ENCODE data around the gene SLC38A7.

Gene SLC38A7, protein sequence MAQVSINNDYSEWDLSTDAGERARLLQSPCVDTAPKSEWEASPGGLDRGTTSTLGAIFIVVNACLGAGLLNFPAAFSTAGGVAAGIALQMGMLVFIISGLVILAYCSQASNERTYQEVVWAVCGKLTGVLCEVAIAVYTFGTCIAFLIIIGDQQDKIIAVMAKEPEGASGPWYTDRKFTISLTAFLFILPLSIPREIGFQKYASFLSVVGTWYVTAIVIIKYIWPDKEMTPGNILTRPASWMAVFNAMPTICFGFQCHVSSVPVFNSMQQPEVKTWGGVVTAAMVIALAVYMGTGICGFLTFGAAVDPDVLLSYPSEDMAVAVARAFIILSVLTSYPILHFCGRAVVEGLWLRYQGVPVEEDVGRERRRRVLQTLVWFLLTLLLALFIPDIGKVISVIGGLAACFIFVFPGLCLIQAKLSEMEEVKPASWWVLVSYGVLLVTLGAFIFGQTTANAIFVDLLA

DNA sequence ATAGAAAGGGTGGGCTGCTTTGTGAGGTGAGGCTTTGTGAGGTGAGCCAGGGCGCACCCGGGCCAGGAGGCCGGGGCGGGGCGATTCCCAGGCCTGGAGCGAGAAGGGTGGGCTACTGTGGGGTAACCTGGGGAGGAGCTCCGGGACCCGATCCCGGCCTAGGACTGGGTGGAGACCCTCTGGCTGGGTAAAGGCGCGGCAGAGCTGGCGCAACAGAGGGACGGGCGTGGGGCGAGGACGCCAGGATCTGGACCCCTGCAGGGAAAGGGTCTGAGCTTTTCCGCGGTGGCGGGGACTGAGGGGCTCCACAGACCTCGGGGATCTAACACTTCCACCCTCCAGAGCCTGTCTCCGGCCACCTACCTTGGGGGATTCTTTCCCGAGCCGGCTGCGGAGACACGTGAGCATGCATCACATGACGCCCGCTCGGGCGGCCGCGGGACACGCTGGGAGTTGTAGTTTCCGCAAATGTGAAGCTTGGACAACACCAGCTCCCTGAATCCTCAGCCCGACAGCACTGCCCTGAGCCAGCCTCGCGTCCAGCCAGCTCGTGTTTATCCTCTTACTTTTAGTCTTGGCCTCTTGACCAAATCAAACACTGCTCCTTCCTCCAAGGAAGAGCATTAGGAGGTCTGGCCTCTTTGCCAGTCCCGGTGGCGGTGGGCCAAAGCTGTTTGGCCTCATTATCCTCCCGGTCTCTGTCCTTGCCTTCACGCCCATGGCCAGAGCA, at the start of gene SLC38A7:
SLC38A7 (minus strand) TSS at position 417 of the 730 bp plus-strand sequence. CDS start 4,644 bp downstream, outside the sequence.
- DNase-seq: peak; percentile 71

DNA sequence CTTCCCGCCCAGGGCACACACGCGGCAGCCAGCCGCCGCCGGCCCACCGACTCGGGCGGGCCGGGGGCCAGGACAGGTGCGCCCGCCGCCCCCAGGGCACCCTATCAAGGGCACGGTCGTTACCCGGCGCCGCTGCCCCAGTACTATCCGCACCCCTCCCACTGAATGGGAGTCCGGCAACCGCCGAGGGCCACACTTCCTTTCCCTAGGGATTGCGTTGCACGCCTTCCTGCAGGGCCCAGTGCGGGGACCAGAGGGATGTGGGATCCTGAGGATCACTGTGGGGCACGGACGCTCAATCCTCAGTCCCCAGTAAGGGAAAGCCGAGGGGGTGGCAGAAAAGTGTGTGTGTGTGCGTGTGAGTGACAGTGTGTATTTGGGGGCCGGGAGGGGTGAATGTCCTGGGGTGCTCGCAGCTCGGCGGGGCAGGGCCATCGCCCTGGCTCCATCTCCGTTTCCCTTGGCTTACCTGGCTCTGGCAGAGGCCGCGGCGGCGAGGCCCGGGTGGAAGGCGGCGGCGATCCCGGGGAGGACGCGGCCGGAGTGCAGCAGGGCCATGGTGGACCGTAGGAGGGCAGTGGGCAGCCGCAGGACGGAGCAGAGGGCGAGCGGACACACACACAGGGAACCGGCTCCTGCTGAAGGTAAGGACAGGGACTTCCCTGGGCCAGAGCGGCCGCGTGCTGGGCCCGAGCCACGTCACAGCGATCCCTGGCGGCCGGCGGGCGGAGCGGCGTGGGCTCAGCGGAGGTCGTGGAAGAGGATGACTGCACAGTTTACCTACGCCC, 49.3 kb upstream of the SLC38A7 start, which contains the start of gene GOT2:
GOT2 (minus strand) TSS at position 646 of the 788 bp plus-strand sequence; CDS start at position 558, 88 bp downstream.
- peak; percentile 83 for DNase-seq

DNA sequence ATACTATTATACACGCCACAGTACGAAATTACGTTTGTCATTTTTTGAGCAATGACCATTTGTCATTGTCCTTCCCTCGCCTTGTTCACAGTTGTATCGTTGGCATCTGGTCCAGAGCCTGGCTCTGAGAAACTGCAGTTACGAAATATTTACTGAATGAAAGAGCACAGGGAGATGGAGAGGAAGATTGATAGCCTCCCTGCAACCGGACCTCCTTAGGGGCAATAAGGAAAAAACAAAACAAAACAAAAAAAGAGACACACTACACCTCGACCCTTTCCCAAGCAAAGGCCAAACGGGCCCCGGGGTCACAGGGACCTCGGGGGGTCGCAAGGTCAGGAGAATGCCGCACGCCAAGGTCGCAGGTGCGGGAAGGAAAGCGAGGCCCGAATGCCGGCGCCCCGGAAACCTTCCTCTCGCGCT, 48.7 kb upstream of the SLC38A7 start:
- no peak for DNase-seq

DNA sequence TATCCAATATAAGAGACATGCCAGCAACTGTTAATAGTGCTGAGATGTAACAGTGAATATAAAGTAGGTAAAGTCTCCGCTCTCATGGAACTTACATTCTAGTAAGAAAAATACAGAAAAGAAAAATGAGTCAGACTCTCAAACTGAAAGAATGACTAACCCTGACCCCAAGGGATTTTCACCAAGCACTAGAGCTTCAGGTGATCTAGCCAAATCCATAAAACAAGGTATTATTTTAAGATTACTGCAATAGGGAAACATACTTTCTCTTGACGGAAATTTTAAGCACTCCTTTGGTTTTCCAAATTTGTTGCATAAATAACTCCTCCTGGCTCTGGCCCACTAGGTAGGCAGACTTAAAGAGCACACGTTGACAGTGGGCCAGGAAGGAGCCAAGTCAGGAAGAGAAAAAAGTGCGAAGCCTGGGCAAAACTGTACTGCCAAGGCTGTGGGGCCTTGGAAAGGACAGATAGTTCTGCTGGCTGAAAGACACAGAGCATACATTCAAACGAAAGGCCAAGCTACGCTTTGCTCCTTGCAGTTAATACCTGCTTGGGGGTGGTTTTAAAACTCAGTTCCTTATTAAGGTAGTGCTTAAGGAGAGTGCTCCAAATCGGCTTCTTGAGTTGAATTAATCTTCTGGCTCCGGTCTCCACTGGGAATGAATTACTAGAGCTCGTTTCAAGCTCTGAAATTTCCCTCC, 48.1 kb upstream of the SLC38A7 start:
- DNase-seq: no peak

DNA sequence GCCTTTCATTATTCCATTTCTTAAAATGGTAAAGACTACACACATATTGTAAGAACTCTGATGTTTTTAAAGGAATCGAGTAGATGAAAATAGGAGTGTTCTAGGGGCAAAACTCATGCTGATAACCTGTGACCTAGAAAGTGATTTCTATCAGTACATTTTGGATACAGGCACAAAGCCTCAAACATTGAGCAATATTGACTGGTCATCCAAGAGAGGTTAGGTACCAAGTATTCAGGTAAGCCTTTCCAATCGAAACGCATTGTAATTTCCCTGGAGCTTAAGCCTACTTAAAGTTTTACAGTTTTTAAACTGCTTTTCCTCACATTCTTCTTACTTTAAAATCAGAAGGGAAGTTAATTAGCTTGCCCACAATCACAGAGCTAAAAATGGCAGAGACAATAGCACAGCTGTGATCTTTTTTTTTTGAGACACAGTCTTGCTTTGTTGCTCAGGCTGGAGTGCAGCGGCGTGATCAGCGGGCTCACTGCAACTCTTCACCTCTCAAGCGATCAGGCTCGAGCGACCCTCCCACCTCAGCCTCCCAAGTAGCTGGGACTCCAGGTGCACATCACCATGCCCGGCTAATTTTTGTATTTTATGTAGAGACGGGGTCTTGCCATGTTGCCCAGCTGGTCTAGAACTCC, 46.3 kb upstream of the SLC38A7 start:
- no peak for DNase-seq

DNA sequence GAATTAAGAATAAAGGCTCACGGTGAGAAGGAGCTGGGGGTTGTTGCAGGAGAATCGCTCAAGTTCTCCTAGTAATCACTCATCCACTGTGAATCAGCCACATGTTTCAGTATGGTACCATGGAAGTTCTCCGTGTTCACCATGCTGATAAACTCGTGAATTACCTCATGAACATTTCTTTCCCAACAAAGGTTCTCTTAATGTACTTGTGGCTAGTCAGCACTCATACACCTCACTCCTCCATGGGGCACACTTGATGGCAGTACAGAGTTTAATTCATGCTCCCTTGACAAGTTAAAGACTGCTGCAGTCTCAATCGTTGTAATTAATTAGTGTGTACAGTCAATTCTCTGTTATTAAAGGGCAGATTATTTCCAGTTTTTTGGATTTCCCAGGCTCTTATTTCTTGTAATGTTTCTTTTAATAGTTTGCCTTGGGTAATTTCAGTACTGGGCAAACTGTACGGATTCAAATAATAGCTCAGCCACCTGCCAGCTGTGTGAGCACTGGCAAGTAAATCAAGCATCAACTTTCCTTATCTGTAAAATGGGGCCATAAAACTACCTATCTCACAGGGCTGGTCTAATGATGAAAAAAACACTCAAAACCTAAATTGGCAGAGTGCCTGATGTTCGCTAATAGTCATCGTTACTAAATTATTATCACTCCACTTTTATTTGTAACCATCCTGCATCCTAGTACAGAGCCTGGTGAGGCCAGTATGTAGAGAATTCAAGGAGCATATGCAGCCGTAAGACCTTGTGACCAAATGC, 43.4 kb upstream of the SLC38A7 start:
- no peak for DNase-seq

DNA sequence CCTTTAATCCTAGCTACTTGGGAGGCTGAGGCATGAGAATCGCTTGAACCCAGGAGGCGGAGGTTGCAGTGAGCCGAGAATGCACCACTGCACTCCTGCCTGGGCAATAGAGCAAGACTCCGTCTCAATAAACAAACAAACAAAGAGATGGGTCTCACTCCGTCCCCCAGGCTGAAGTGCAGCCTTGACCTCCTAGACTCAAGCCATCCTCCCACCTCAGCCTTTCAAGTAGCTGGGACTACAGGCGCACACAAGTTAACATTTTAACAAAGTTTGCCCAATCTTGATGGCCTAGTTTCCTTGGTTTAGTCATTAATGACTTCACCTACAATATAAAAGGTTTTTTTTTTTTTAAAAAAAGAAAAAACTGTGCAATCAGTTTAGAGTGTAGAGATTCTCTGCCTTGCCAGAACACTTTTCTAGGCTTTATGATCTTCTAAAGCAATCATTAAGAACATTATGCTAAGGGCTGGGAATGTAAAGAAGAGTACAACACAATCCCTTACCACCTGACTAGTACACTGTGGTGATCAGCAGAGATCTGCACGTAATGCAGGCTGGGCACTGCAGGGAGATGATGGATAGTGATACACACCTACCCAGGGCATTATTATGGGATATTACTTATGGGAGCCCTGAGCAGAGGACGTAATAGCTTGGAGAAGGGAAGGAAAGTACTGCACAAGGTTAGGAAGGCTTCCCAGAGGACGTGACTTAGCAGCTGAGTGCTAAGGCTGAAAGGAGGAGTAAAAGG, 42.6 kb upstream of the SLC38A7 start:
- DNase-seq: no peak

DNA sequence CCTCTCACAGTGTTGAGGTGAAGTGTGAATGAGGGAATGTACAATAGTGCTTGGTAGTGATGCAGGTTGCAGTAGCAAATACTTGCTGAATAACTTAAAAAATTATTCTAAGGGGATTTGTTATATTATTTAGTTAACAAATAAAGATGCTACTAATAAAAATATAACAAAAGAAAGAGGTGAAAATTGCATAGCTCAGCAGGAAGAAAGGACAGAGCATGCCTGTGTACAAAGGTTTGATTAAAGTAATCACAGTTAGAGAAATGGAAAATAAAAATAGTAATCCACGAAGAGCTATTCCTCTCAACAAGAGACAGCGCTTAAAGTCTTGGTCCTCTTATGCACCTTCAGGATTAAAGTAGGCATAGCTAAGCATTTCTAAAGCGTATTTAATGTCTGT, 38.5 kb upstream of the SLC38A7 start:
- DNase-seq: no peak

DNA sequence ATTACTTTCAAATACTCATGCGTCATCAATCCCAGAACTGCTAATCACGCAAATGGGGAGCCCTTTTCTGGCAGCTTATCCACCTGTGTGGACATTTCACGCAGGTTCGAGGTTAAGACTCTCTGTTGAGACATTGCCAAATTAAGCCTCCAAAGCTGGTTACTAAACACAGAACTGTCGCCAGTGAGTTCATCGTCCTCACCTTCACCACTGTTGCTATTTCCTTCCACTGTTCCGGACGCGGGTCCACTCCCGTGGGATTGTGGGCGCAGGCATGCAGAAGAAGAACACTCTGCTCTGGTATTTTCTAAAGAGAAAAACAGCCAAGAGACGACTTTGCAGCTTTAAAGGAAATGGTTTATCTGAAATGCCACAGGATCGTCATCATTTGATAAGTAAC, 33.4 kb upstream of the SLC38A7 start:
- DNase-seq: no peak

DNA sequence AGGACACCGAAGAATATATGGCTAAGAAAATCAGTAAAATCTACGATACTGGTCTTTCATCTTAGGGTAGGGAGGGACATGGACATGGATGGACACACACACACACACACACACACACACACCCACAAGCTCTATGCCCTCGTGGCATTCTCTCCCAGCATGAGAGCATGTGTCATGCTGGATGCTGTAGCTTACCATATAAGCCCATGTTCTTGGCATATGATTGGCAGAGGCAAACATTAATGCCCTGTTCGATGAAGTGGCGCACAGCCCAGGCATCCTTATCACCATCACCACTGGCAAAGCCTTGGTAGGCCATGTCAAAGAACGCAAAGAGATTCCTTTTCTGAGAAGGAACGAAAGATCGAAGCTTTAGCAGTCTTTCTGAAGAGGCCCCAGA, 31.9 kb upstream of the SLC38A7 start:
- no peak for DNase-seq

DNA sequence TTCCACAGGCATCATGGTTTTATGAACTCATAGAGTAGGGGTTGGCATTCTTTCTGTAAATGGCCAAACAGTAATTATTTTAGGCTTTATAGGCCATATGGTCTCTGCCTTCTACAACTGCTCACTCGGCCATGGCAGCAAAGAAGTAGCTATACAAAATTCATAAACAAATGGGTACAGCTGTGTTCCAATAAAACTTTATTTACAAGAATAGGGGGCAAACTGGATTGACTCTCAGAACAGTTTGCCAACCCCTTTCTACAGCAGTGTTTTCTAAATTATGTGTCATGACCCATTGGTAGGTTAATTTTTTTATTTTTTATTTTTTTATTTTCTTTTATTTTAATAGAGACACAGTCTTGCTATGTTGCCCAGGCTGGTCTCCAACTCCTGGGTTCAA, 29.2 kb upstream of the SLC38A7 start:
- no peak for DNase-seq

DNA sequence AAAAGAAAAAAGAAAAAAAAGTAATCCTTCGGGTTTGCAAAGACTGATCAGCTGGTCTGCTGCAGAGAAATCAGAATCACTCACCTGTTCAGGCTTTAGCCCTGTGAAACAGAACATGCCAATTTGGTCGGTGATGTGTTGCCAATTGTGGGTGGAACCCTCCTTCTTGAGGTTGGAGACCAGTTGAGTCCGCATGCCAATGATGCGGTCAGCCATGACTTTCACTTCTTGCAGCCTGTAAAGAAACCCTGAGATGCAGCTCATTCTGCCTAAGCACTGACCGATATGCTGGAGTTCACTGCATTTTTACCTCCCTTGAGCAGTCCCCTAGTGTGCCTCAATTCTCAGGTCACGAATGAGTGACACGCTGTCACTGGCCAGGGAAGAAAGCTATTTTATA, 24.8 kb upstream of the SLC38A7 start:
- DNase-seq: no peak

DNA sequence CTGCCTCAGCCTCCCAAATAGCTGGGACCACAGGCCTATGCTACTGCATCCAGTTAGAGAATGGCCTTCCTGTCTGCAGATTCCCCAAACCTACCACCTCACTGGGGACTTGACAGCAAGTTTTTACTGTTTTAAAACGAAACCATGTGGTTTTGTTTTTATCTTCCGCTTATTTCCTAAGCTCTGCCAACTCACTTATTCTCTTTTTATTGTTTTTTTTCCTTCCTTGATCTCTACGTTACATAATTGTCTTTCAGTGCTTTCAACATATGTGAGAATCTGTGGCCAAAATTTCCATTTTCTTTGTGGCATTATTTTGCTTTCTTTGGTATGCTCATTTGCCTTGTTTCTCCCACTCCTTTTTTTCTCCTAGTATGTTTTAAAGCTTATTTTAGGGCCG, 14.6 kb upstream of the SLC38A7 start:
- no peak for DNase-seq

DNA sequence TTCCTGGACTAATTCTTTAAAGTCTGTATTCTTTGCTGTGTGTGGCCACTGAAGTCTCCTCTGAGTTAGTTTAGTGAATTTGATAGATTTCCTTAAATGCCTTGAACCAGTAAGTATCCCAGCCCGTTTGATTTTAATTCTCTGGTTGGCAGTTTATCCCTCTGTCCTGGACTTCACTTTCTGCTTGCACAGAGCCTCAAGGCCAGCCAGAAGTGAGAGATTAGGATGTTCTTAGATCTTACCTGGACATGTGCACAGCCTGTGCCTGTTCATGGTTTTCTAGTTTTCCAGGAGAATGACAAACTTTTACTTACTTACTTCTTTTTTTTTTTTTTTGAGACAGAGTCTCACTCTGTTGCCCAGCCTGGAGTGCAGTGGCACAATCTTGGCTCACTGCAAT, 10.8 kb upstream of the SLC38A7 start:
- DNase-seq: no peak

DNA sequence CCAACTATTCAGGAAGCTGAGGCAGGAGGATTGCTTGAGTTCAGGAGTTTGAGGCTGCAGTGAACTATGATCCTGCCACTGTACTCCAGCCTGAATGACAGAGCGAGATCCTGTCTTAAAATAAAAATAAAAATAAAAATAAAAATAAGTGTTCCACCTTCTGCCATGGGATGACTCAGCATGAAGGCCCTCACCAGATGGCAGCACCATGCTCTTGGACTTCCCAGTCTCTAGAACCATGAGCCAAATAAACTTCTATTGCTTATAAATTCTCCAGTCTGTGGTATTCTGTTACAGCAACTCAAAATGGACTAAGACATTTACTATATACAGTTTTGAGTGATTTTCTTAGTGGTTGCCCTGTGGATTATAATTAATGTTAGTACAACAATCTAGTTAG, 7.9 kb upstream of the SLC38A7 start:
- DNase-seq: no peak

DNA sequence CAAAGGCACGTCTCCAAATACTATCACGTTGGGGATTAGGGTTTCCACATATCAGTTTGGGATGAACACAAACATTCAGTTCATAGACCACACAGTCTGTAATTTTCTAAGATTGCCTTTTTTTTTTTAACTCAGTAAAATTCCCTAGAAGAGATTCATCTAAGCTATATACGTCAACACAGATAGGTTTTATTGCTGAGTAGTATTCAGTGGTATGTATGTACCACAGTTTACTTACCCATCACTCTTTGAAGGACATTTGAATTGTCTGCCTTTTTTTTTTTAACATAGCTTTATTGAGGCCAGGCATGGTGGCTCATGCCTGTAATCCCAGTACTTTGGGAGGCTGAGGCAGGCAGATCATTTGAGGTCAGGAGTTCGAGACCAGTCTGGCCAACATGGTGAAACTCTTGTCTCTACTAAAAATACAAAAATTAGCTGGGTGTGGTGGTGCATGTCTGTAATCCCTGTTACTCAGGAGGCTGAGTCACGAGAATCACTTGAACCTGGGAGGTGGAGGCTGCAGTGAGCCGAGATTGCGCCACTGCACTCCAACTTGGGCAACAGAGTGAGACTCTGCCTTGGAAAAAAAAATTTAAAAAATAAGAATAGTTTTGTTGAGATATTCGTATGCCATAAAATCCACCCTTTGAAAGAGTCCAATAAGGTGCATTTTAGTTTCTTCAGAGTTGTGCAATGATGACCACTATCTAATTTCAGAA, 2.6 kb upstream of the SLC38A7 start:
- DNase-seq: peak; percentile 85

DNA sequence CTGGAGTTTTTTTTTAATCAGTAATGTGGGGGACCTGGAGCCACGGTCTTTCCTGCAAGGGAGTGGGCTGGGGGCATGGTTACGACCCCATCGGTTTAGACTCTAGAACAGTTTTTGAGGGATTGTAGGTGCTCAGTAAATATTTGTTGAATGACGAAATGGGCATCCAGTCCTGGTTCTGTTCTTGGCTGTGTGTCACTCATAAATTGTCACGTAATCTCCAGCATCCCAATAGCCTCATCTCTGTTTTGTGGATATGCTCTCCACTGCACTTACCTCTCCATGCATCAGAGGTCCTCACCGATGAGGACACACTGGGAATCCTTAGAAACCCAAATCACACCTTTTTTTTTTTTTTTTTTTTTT, 497 bp upstream of the SLC38A7 start:
- no peak for DNase-seq

DNA sequence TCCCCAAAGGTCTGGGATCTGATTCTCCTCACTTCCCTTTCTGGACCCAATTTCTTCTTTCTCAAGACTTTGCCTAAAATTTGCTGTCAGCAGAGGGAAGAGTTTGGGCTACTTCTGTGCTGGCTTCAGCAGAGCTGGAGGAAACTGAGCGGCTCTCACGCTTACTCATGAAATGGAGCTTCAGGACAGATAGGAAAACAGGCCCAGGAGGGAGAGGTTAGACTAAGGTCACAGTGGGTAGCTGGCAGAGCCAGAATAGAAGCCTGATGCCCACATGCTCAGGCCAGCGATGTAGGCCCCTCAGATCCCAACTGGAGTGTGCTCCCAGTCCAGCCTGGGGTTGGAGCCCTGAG, 593 bp downstream of the SLC38A7 start:
- peak; percentile 30 for DNase-seq

DNA sequence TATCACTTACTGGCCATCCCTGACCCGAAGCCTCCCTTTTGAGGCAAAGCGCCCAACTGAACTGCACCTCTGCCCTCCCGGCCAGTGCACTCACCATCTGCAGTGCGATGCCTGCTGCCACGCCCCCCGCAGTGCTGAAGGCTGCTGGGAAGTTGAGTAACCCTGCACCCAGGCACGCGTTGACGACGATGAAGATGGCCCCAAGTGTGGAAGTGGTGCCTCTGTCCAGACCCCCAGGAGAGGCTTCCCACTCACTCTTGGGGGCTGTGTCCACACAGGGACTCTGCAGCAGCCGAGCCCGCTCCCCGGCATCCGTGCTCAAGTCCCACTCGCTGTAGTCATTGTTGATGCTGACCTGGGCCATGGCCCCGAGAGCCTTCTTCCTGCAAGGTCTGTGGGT, 4.8 kb downstream of the SLC38A7 start:
- no peak for DNase-seq

DNA sequence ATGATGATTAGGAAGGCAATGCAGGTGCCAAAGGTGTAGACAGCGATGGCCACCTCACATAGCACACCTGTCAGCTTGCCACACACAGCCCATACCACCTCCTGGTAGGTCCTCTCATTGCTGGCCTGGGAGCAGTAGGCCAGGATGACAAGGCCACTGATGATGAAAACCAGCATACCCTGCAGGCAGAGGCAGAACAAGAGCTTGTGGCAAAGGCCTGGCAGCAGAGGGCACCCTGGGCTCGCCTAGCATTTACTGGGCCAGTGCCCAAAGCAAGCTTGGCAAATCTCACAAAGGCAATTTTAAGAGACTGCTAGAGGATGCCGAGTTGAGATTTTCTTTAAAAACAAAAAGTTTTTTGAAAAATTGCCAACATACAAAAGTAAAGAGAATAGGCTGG, 5.9 kb downstream of the SLC38A7 start:
- peak; percentile 40 for DNase-seq

All from HCEC 1CT (cell line).